Naive thymus-derived CD4-positive, alpha-beta T cell (primary cell): ENCODE results near the gene KIAA0825. TPM values are rescaled to one million over a fixed set of nuclear protein-coding genes. Genes with fewer than 3 reads are reported as not detected.
"Not testable (repeated sequence)": the region's sequence is repeated elsewhere in the genome, so short reads cannot be mapped to it uniquely, and the experiment has no call there.

Source experiments
- ATAC-seq: fragments of 150-1000 bp; cut with Tn5 transposase; 2 replicates; pipeline ENCODE4 v1.10.0; 2021; ENCODE audit warnings: mild to moderate bottlenecking, moderate library complexity
- CTCF ChIA-PET: fragments of 350-600 bp; sonication (Branson Sonifier 250); formaldehyde crosslinking; loops from one replicate; lab custom pipeline; 2021; ENCODE audit warnings: antibody characterized with exemption; lab: Charles Lee
- POLR2A ChIA-PET: fragments of 350-600 bp; sonication (Branson Sonifier 250); formaldehyde crosslinking; loops from one replicate; lab custom pipeline; 2021; ENCODE audit warnings: antibody characterized with exemption, inconsistent platforms; lab: Charles Lee
- DNase-seq, 9 donors: peaks; one replicate each; pipeline versions ENCODE4 v3.0.0 to v3.0.0-alpha.2; 2020 to 2022; ENCODE audit warnings: mixed read lengths in 1 of 9
- H3K27ac ChIP-seq: one replicate; pipeline ENCODE4 v1.7.0; 2013; ENCODE audit warnings: mild to moderate bottlenecking, low read depth, low read length, moderate library complexity
- H3K27me3 ChIP-seq, 2 donors: one replicate each; pipeline ENCODE4 v1.7.0; 2013; ENCODE audit warnings: low read length in 2 of 2, mild to moderate bottlenecking in 2 of 2, moderate library complexity in 2 of 2; ENCODE audit not compliant: control insufficient read depth in 2 of 2, insufficient read depth in 2 of 2
- H3K36me3 ChIP-seq, 3 experiments: 1 replicate in 2 of 3; 2 replicates in 1 of 3; pipeline ENCODE4 v1.7.0; 2013; ENCODE audit warnings: low read length in 3 of 3, mild to moderate bottlenecking in 3 of 3, moderate library complexity in 1 of 3; ENCODE audit not compliant: insufficient read depth in 3 of 3, control insufficient read depth in 2 of 3
- H3K4me1 ChIP-seq, 2 donors: one replicate each; pipeline ENCODE4 v1.7.0; 2013; ENCODE audit warnings: low read length in 2 of 2, mild to moderate bottlenecking in 2 of 2, moderate library complexity in 1 of 2; ENCODE audit not compliant: control insufficient read depth in 2 of 2, insufficient read depth in 2 of 2
- H3K4me3 ChIP-seq: 2 replicates; pipeline ENCODE4 v1.7.0; 2013; ENCODE audit warnings: mild to moderate bottlenecking, low read length
- H3K9me3 ChIP-seq, 3 experiments: 1 replicate in 2 of 3; 2 replicates in 1 of 3; pipeline ENCODE4 v1.7.0; 2013; ENCODE audit warnings: low read length in 3 of 3; ENCODE audit not compliant: control insufficient read depth in 2 of 3
- H3K27ac Mint-ChIP-seq, 9 donors: one replicate each; pipeline ENCODE4 v1.8.0; 2020 to 2022; ENCODE audit warnings: mixed read lengths in 9 of 9, mild to moderate bottlenecking in 8 of 9, moderate library complexity in 5 of 9, inconsistent platforms in 2 of 9
- H3K27me3 Mint-ChIP-seq, 5 donors: one replicate each; pipeline ENCODE4 v1.8.0; 2021 to 2022; ENCODE audit warnings: mixed read lengths in 5 of 5, mild to moderate bottlenecking in 1 of 5
- H3K36me3 Mint-ChIP-seq, 5 donors: one replicate each; pipeline ENCODE4 v1.8.0; 2020 to 2022; ENCODE audit warnings: mixed read lengths in 5 of 5, mild to moderate bottlenecking in 3 of 5, inconsistent platforms in 1 of 5
- H3K4me1 Mint-ChIP-seq, 7 donors: one replicate each; pipeline ENCODE4 v1.8.0; 2020 to 2022; ENCODE audit warnings: mixed read lengths in 7 of 7, mild to moderate bottlenecking in 3 of 7, inconsistent platforms in 1 of 7
- H3K4me3 Mint-ChIP-seq, 10 donors: one replicate each; pipeline ENCODE4 v1.8.0; 2020 to 2022; ENCODE audit warnings: mild to moderate bottlenecking in 10 of 10, mixed read lengths in 10 of 10, moderate library complexity in 6 of 10, inconsistent platforms in 2 of 10
- H3K9me3 Mint-ChIP-seq, 11 donors: one replicate each; pipeline ENCODE4 v1.8.0; 2020 to 2022; ENCODE audit warnings: mixed read lengths in 11 of 11, mild to moderate bottlenecking in 4 of 11, inconsistent platforms in 1 of 11, moderate library complexity in 1 of 11
- intact Hi-C, 2 donors: fragments of 100-400 bp; cut with micrococcal nuclease; formaldehyde crosslinking; loops; one replicate each; pipeline ENCODE4 v1.15.1; 2023
- polyA plus RNA-seq, 2 donors: library from polyadenylated mRNA; unstranded; fragments of 300-500 nt; fragmentation: Illumina TruSeq; gene quantifications; one replicate each; pipeline ENCODE4 v1.2.3, GENCODE V29; 2021
- total RNA-seq, 6 experiments: library from RNA in 5 of 6; stranded (reverse) in 5 of 6; gene quantifications; 1 replicate in 5 of 6; 2 replicates in 1 of 6; pipeline ENCODE4 v1.2.3 and lab custom pipeline; 2021 to 2026

Gene KIAA0825
- total and polyA plus RNA-seq, 7 experiments from 2014 or later = 0.38 to 3.2 (median 1.3) TPM

GRCh38 chr5:94361832-94362796 lies 256.3 kb downstream of the KIAA0825 start:
- Histone ChIP-seq H3K9me3 (no peaks in the 10 kb centered on the region), H3K4me3 (no peak overlapping the region), H3K4me1 (no peaks in the 10 kb centered on the region), H3K36me3 (no peaks in the 10 kb centered on the region), H3K27ac (no peak overlapping the region), H3K27me3 (no peaks in the 10 kb centered on the region)
- intact Hi-C loops = no loop called here
- no peaks in the 10 kb centered on the region for H3K4me1 Mint-ChIP-seq
- no peak overlapping the region for H3K27ac Mint-ChIP-seq
- ChIA-PET POLR2A (no interaction called here), CTCF (no interaction called here)
- no peaks in the 10 kb centered on the region for H3K9me3 Mint-ChIP-seq
- no peak for DNase-seq
- ATAC-seq = no peak
- H3K4me3 Mint-ChIP-seq = no peak overlapping the region
- H3K27me3 Mint-ChIP-seq = no peaks in the 10 kb centered on the region
- peaks cover 0 to 3% (median 0%) of the 10 kb centered on the region in 5 donors for H3K36me3 Mint-ChIP-seq

GRCh38 chr5:94361161-94361560 lies 257.2 kb downstream of the KIAA0825 start:
- Mint-ChIP-seq H3K4me1 (no peaks in the 10 kb centered on the region), H3K9me3 (no peaks in the 10 kb centered on the region), H3K27me3 (no peaks in the 10 kb centered on the region), H3K36me3 (peaks cover 0 to 3% (median 0%) of the 10 kb centered on the region in 5 donors), H3K4me3 (no peak overlapping the region), H3K27ac (no peak overlapping the region)
- DNase-seq (no peak), ATAC-seq (no peak)
- no peaks in the 10 kb centered on the region for H3K4me1 ChIP-seq
- H3K36me3 ChIP-seq = no peaks in the 10 kb centered on the region
- no peaks in the 10 kb centered on the region for H3K9me3 ChIP-seq
- POLR2A ChIA-PET = no interaction called here
- no peak overlapping the region for H3K27ac ChIP-seq
- CTCF ChIA-PET = no interaction called here
- H3K4me3 ChIP-seq = no peak overlapping the region
- intact Hi-C loops = no loop called here
- no peaks in the 10 kb centered on the region for H3K27me3 ChIP-seq

DNA sequence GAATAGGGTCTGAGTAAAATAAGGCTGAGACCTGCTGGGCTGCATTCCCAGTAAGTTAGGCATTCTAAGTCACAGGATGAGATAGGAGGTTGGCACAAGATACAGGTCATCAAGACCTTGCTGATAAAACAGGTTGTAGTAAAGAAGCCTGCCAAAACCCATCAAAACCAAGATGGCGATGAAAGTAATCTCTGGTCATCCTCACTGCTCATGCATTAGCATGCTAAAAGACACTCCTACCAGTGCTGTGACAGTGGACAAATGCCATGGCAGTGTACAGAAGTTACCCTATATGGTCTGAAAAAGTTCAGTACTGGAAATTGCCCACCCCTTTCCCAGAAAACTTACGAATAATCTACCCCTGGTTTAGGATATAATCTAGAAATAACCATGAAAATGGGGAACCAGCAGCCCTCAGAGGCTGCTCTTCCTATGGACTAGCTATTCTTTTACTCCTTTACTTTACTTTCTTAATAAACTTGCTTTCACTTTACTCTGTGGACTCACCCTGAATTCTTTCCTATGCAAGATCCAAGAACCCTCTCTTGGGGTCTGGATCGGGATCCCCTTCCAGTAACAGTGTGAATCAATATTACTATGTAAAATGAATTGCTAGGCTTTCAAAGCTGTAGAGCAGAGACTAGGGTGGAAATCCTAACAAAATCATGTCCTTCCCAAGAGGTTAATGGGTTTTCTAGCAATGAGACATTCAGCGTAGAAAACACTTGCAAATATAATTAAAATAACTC lies 257.8 kb downstream of the KIAA0825 start:
- Histone ChIP-seq H3K36me3 (no peaks in the 10 kb centered on the region), H3K4me1 (no peaks in the 10 kb centered on the region), H3K9me3 (no peaks in the 10 kb centered on the region), H3K27ac (no peak overlapping the region), H3K27me3 (no peaks in the 10 kb centered on the region), H3K4me3 (no peak overlapping the region)
- Mint-ChIP-seq H3K27ac (no peak overlapping the region), H3K4me1 (no peaks in the 10 kb centered on the region), H3K27me3 (no peaks in the 10 kb centered on the region), H3K4me3 (no peak overlapping the region), H3K36me3 (peaks cover 0 to 3% (median 0%) of the 10 kb centered on the region in 5 donors), H3K9me3 (no peaks in the 10 kb centered on the region)
- intact Hi-C loops = no loop called here
- CTCF ChIA-PET = no interaction called here
- POLR2A ChIA-PET = no interaction called here
- DNase-seq (no peak), ATAC-seq (no peak)

GRCh38 chr5:94359880-94360279 lies 258.5 kb downstream of the KIAA0825 start:
- ATAC-seq = no peak
- H3K27ac ChIP-seq = no peak overlapping the region
- intact Hi-C loops = no loop called here
- no peaks in the 10 kb centered on the region for H3K27me3 ChIP-seq
- no peak overlapping the region for H3K27ac Mint-ChIP-seq
- ChIA-PET POLR2A (no interaction called here), CTCF (no interaction called here)
- no peaks in the 10 kb centered on the region for H3K27me3 Mint-ChIP-seq
- H3K36me3 Mint-ChIP-seq = no peaks in the 10 kb centered on the region
- H3K9me3 ChIP-seq = no peaks in the 10 kb centered on the region
- H3K4me1 Mint-ChIP-seq = no peaks in the 10 kb centered on the region
- H3K9me3 Mint-ChIP-seq = no peaks in the 10 kb centered on the region
- H3K4me1 ChIP-seq = no peaks in the 10 kb centered on the region
- DNase-seq = no peak
- no peak overlapping the region for H3K4me3 ChIP-seq
- no peaks in the 10 kb centered on the region for H3K36me3 ChIP-seq
- H3K4me3 Mint-ChIP-seq = no peak overlapping the region

DNA sequence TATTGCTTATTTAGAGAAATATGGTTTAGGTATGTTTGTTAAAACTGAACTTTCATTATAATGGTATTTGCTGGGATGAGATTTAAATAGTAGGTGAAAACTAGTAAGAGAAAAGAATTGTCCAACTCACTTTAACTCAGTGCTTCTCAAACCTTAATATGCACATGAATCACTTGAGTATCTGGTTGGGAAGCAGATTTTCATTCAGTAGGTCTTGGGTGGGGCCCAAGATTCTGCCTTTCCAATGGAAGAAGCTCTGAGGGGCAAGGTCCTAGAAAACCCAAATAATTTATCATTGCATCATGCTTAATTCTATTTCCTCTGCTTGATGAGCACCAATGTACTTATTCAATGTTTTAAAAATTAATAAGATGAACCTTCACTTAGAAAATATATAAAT lies 262.6 kb downstream of the KIAA0825 start:
- Mint-ChIP-seq H3K27ac (no peak overlapping the region), H3K4me1 (no peaks in the 10 kb centered on the region), H3K27me3 (no peaks in the 10 kb centered on the region), H3K9me3 (peaks cover 0 to 8% (median 0%) of the 10 kb centered on the region in 11 donors), H3K4me3 (no peak overlapping the region), H3K36me3 (no peaks in the 10 kb centered on the region)
- no peaks in the 10 kb centered on the region for H3K36me3 ChIP-seq
- intact Hi-C loops = no loop called here
- DNase-seq (no peak), ATAC-seq (no peak)
- ChIA-PET CTCF (no interaction called here), POLR2A (no interaction called here)
- H3K27ac ChIP-seq = no peak overlapping the region
- H3K4me1 ChIP-seq = no peaks in the 10 kb centered on the region
- no peak overlapping the region for H3K4me3 ChIP-seq
- no peaks in the 10 kb centered on the region for H3K9me3 ChIP-seq
- H3K27me3 ChIP-seq = no peaks in the 10 kb centered on the region

GRCh38 chr5:94354837-94355485 lies 263.4 kb downstream of the KIAA0825 start:
- CTCF ChIA-PET, H3K27ac Mint-ChIP-seq, DNase-seq, H3K4me3 ChIP-seq, H3K27me3 ChIP-seq, H3K36me3 ChIP-seq, H3K9me3 Mint-ChIP-seq, H3K27ac ChIP-seq, H3K4me3 Mint-ChIP-seq, H3K4me1 Mint-ChIP-seq, H3K4me1 ChIP-seq, POLR2A ChIA-PET, H3K9me3 ChIP-seq, intact Hi-C loops, ATAC-seq, H3K27me3 Mint-ChIP-seq, H3K36me3 Mint-ChIP-seq: not testable (repeated sequence)
